ENCODE measurements around the gene TMEM231.
"Not testable (repeated sequence)": the region's sequence is repeated elsewhere in the genome, so short reads cannot be mapped to it uniquely, and the experiment has no call there.

DNA sequence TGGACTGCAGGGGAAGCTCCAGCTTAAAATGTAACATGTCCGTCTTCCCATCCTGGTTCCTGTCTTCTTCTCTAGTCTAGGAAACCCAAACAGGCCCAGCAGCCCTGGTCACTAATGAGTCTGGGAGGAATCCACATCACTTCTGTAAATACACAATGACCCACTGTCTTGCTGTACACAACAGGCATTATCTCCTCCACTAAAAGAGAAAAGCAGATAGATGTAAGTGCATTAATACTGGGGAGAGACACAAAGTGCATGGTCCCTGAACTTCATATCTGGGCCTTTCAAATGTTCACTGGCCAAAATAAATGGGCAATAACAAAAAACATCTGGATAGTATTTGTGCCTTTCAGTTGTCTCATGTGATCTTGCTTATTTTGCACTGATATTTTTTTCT is 10.2 kb downstream of the TMEM231 start:
- TF ChIP-seq, protein P1, sequence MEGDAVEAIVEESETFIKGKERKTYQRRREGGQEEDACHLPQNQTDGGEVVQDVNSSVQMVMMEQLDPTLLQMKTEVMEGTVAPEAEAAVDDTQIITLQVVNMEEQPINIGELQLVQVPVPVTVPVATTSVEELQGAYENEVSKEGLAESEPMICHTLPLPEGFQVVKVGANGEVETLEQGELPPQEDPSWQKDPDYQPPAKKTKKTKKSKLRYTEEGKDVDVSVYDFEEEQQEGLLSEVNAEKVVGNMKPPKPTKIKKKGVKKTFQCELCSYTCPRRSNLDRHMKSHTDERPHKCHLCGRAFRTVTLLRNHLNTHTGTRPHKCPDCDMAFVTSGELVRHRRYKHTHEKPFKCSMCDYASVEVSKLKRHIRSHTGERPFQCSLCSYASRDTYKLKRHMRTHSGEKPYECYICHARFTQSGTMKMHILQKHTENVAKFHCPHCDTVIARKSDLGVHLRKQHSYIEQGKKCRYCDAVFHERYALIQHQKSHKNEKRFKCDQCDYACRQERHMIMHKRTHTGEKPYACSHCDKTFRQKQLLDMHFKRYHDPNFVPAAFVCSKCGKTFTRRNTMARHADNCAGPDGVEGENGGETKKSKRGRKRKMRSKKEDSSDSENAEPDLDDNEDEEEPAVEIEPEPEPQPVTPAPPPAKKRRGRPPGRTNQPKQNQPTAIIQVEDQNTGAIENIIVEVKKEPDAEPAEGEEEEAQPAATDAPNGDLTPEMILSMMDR (IDR thresholded peaks at IDR 0.05): not testable (repeated sequence)
- not testable (repeated sequence) for TF ChIP-seq POLR2A (IDR thresholded peaks at IDR 0.05)
